GM12801 (cell line): Measurements from ENCODE around the gene MSI2.

Experiments used
- CTCF ChIP-seq: IDR thresholded peaks from one replicate; pipeline ENCODE4 v1.5.1; 2011; ENCODE audit warnings: control low read depth; ENCODE audit not compliant: insufficient read length; ENCODE audit errors: extremely low read depth

The MSI2 gene

DNA sequence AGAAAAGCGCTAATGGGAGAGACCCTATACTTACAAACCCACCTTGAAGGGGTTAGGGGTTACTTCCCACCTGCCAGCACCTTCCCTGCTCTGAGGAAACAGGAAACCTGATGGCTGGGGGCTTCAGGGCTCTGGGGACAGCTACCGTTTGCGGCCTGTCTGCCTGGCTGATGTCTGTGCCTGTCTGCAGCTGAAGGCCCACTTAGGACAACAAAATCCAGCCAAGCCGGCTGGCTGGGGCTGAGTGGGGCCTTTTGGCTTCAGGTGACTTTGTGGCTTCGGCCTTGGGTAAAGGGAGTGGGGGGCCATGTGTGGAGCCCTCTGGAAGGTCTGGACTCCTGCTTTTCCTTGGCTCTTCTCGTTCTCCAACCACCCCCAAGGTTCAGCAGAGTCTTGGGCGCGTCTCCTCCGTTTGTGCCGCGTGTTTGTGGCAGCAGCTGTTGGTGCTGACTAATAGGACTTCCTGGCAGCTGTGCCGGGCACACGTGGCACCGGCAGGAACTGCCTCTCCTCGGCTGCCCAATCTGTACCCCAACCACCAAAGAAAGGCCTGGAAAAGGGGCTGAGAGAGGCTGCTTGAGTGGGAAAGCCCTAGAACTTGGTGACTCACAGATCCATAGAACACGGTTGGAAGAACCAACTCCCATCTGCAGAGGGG, 186.7 kb downstream of the MSI2 start:
- no peak for TF ChIP-seq CTCF

DNA sequence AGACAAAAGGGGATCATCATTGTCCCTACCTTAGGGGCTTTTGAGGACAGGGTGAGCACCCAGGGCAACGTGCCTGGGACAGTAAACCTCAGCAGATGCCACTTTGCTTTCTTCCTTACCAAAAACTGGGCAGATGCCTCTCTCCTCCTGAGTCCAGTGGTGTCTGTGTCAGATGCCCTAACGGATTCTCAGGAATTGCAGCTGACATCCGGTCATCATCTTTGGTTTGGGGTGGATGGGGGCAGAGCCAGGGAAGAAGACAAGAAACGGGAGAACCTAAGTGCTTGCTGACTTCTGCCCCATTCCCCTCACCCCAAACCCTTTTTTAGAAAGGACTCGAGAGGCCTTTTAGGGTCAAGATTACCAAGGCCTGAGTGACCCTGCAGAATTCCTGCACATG, 187.5 kb downstream of the MSI2 start:
- TF ChIP-seq CTCF = no peak

DNA sequence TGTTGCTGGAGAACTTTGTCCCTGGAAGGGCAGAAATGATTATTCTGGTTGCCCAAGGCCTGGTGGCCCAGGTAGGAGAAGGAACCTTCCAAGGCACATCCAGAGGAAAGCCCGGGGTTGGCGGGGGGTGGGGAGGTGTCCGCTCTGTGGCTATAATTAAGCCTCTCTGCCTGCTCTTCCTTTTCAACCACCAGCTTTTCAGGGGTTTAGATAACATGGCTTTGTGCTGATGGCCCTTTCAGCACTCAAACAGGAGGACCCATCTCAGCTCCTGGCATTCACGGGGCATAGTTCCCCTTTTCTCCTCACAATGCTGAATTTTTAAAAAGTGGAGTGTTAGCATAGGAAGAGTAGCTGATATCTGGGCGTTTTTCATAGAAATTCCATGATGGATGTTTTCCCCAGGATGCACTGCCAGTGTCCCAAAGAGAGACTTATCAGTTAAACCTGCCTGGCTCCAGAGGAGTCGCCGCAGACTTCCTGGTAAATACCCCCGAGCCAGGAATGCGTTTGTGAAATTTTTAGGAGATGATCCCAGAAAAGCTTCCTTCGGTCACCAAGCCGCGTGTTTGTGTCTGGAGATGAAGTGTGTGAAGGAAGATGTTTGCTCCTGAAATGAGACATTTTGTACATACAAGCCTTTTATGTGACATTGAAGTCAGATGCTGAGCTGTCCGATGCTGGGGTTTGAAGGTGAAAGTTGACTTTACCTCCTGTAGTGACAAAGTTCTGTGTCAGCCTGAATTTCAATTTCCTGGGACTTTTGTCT, 188.5 kb downstream of the MSI2 start:
- TF ChIP-seq CTCF = no peak

GRCh38 chr17:57445772-57446472, 189.6 kb downstream of the MSI2 start:
- TF ChIP-seq CTCF = no peak

DNA sequence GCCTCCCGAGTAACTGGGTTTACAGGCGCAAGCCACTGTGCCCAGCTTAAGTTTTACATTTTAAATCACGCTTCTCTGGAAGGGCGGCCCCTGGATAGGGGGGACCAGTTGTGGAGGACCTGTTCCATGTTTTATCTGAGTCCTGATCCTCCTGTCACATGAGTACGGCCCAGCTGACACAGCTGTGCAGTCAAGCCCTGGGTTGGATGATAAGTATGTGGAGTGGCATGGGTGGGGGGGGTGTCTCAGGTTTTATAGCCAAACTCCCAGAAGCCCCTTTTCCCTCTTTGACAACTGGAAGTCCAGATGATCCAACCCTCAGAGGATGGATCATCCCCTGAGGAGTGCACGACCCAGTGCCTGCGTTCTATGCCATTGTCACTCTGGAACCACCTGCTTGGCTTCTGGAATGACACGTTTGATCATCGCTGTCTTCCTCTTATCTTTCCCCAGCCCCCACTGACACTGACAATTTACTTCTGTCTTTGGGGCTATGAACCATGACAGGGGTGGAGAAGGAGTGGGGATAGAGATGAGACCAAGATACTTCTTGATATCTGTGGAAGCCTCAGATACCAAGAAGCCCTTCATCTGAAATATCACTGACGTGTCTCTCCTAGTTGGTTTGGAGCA, 191.2 kb downstream of the MSI2 start:
- no peak for TF ChIP-seq CTCF

- no peak for TF ChIP-seq CTCF
Measured at GRCh38 chr17:57447990-57448758, 191.9 kb downstream of the MSI2 start.
